Gastroesophageal sphincter (tissue), 4 donors: ENCODE data around the gene PNPLA1. TPM values are rescaled to one million over a fixed set of nuclear protein-coding genes. Genes with fewer than 3 reads are reported as not detected.

Source experiments
- ATAC-seq: fragments of 150-250 bp; one replicate; pipeline ENCODE4 v1.9.1; 2016; ENCODE audit warnings: mild to moderate bottlenecking, moderate library complexity
- H3K27ac ChIP-seq, 4 donors: fragments of 200-600 bp; sonication (generic) in 3 of 4; 1 replicate in 3 of 4; 2 replicates in 1 of 4; pipeline ENCODE4 v1.5.1; 2016 to 2019
- H3K27me3 ChIP-seq: fragments of 200-600 bp; sonication (generic); one replicate; pipeline ENCODE4 v1.5.1; 2019
- H3K36me3 ChIP-seq, 2 donors: fragments of 200-600 bp; sonication (generic); one replicate each; pipeline ENCODE4 v1.5.1; 2019; ENCODE audit warnings: control low read depth in 1 of 2
- H3K4me1 ChIP-seq, 3 donors: fragments of 200-600 bp; sonication (generic); 1 replicate in 2 of 3; 2 replicates in 1 of 3; pipeline ENCODE4 v1.5.1; 2016 to 2019; ENCODE audit warnings: control low read depth in 2 of 3
- H3K4me3 ChIP-seq, 2 donors: fragments of 200-600 bp; sonication (generic); one replicate each; pipeline ENCODE4 v1.5.1; 2019; ENCODE audit warnings: mild to moderate bottlenecking in 1 of 2, moderate library complexity in 1 of 2
- H3K9me3 ChIP-seq, 3 donors: fragments of 200-600 bp; sonication (generic); one replicate each; pipeline ENCODE4 v1.5.1; 2017 to 2019; ENCODE audit warnings: control low read depth in 2 of 3
- CTCF ChIP-seq, 4 experiments: fragments of 200-600 bp in 2 of 4; fragments of 450-650 bp in 2 of 4; sonication (generic) in 1 of 4; IDR thresholded peaks; one replicate each; pipeline ENCODE4 v1.5.1; 2017 to 2019; ENCODE audit warnings: antibody characterized with exemption in 4 of 4, mild to moderate bottlenecking in 2 of 4, moderate library complexity in 2 of 4
- EP300 ChIP-seq: sonication (generic); formaldehyde crosslinking; IDR thresholded peaks from one replicate; pipeline ENCODE4 v1.6.1; 2017; ENCODE audit warnings: antibody characterized with exemption, mild to moderate bottlenecking
- POLR2A ChIP-seq, 2 donors: fragments of 450-650 bp; IDR thresholded peaks; one replicate each; pipeline ENCODE4 v1.6.1; 2017; ENCODE audit warnings: antibody characterized with exemption in 2 of 2, mild to moderate bottlenecking in 2 of 2, moderate library complexity in 1 of 2
- POLR2AphosphoS5 ChIP-seq: sonication (generic); formaldehyde crosslinking; IDR thresholded peaks from one replicate; pipeline ENCODE4 v1.6.1; 2017; ENCODE audit warnings: antibody characterized with exemption
- WGBS, 2 donors: methylation state at CpG; one replicate each; pipeline ENCODE4 v1.1.5; 2018; ENCODE audit warnings: low coverage in 1 of 2; 5-methylcytosine and 5-hydroxymethylcytosine counted together
- total RNA-seq, 4 donors: library from RNA; depleted of rRNA; stranded (reverse); fragments of >200 nt; gene quantifications; one replicate each; pipeline ENCODE4 v1.1.0, GENCODE V29; 2016

Gene PNPLA1
- total RNA-seq, 4 donors from 2014 or later = not detected

- no peaks in the 10 kb centered on the region for H3K36me3 ChIP-seq
- TF ChIP-seq POLR2A (IDR thresholded peaks at IDR 0.05) = no peak
- TF ChIP-seq CTCF (IDR thresholded peaks at IDR 0.05) = no peak
- TF ChIP-seq POLR2AphosphoS5 = no peak
- no peak for TF ChIP-seq EP300
- no peak overlapping the region for H3K4me3 ChIP-seq
- H3K4me1 ChIP-seq = no peaks in the 10 kb centered on the region
- no peaks in the 10 kb centered on the region for H3K9me3 ChIP-seq
- WGBS, 2 donors = 78 to 85% methylated on average over 4 to 15 of the region's 23 CpGs
- no peak for ATAC-seq
- H3K27ac ChIP-seq = no peak overlapping the region
- H3K27me3 ChIP-seq = peaks cover 32% of the 10 kb centered on the region
These were observed 21.1 kb downstream of the PNPLA1 start for GRCh38 chr6:36290668-36291620.

- H3K27ac ChIP-seq = no peak overlapping the region
- WGBS, 2 donors = 83 to 100% methylated on average over 2 to 4 of the region's 6 CpGs
- ATAC-seq = no peak
These were observed 22.3 kb downstream of the PNPLA1 start for GRCh38 chr6:36292170-36292569.

GRCh38 chr6:36296240-36296639 lies 26.4 kb downstream of the PNPLA1 start:
- 44 to 50% methylated on average over 1 of the region's 1 CpG for WGBS, 2 donors
- ATAC-seq = no peak
- H3K9me3 ChIP-seq = no peaks in the 10 kb centered on the region
- peaks cover 0 to 2% (median 0%) of the 10 kb centered on the region in 3 donors for H3K4me1 ChIP-seq
- H3K4me3 ChIP-seq = no peak overlapping the region
- H3K27me3 ChIP-seq = peaks cover 20% of the 10 kb centered on the region
- TF ChIP-seq POLR2AphosphoS5 = no peak
- no peak for TF ChIP-seq CTCF (IDR thresholded peaks at IDR 0.05)
- no peaks in the 10 kb centered on the region for H3K36me3 ChIP-seq
- H3K27ac ChIP-seq = no peak overlapping the region

More at GRCh38 chr6:36292170-36292569, 22.3 kb downstream of the PNPLA1 start:
- no peak for TF ChIP-seq POLR2A (IDR thresholded peaks at IDR 0.05)
- no peak for TF ChIP-seq EP300
- TF ChIP-seq POLR2AphosphoS5 = no peak
- no peak for TF ChIP-seq CTCF (IDR thresholded peaks at IDR 0.05)
- H3K36me3 ChIP-seq = no peaks in the 10 kb centered on the region
- no peaks in the 10 kb centered on the region for H3K9me3 ChIP-seq
- peaks cover 24% of the 10 kb centered on the region for H3K27me3 ChIP-seq
- H3K4me1 ChIP-seq = no peaks in the 10 kb centered on the region
- H3K4me3 ChIP-seq = no peak overlapping the region

GRCh38 chr6:36297051-36297450 lies 27.2 kb downstream of the PNPLA1 start:
- Histone ChIP-seq H3K36me3 (no peaks in the 10 kb centered on the region), H3K9me3 (no peaks in the 10 kb centered on the region), H3K4me3 (no peak overlapping the region), H3K27me3 (peaks cover 20% of the 10 kb centered on the region), H3K27ac (no peak overlapping the region), H3K4me1 (peaks cover 0 to 10% (median 0%) of the 10 kb centered on the region in 3 donors)
- ATAC-seq = no peak
- TF ChIP-seq EP300 (no peak), POLR2A (IDR thresholded peaks at IDR 0.05) (no peak), CTCF (IDR thresholded peaks at IDR 0.05) (no peak), POLR2AphosphoS5 (no peak)
- WGBS, 2 donors = 78 to 81% methylated on average over 5 to 6 of the region's 6 CpGs

- 71 to 78% methylated on average over 7 of the region's 7 CpGs for WGBS, 2 donors
- no peak for TF ChIP-seq CTCF (IDR thresholded peaks at IDR 0.05)
- peaks cover 18% of the 10 kb centered on the region for H3K27me3 ChIP-seq
- no peaks in the 10 kb centered on the region for H3K36me3 ChIP-seq
- H3K4me1 ChIP-seq = peaks cover 0 to 14% (median 0%) of the 10 kb centered on the region in 3 donors
- no peak overlapping the region for H3K27ac ChIP-seq
- no peak overlapping the region for H3K4me3 ChIP-seq
- no peaks in the 10 kb centered on the region for H3K9me3 ChIP-seq
- no peak for ATAC-seq
These were observed 27.7 kb downstream of the PNPLA1 start for GRCh38 chr6:36297511-36297910.
